NCI-H146 (cell line): Measurements from ENCODE around the gene FUT3.
"Not testable (repeated sequence)": the region's sequence is repeated elsewhere in the genome, so short reads cannot be mapped to it uniquely, and the experiment has no call there.

ENCODE experiments used
- DNase-seq: peaks from one replicate; lab custom pipeline; 2025; lab: John Stamatoyannopoulos, UW

FUT3 gene

GRCh38 chr19:5848621-5849020, 2.6 kb downstream of the FUT3 start:
- not testable (repeated sequence) for DNase-seq

- DNase-seq, result not testable (repeated sequence)
Measured at GRCh38 chr19:5847846-5848245, 3.4 kb downstream of the FUT3 start.

GRCh38 chr19:5844456-5845433, 6.5 kb downstream of the FUT3 start:
- no peak for DNase-seq

- no peak for DNase-seq
Measured at GRCh38 chr19:5843295-5843927, 7.8 kb downstream of the FUT3 start.

- DNase-seq, result not testable (repeated sequence)
Measured at GRCh38 chr19:5841735-5842111, 9.5 kb downstream of the FUT3 start.

GRCh38 chr19:5839065-5840017, 11.9 kb downstream of the FUT3 start, which contains the start of gene FUT6:
Gene FUT6 (minus strand): TSS chr19:5839702. CDS start chr19:5832567, 7,135 bp downstream.
- no peak for DNase-seq

GRCh38 chr19:5838353-5839064, 12.7 kb downstream of the FUT3 start:
- DNase-seq, result no peak

- DNase-seq, result no peak
Measured at GRCh38 chr19:5837761-5838352, 13.4 kb downstream of the FUT3 start.

- no peak for DNase-seq
Measured at GRCh38 chr19:5832527-5833216, 18.6 kb downstream of the FUT3 start.

- DNase-seq, result no peak
Measured at GRCh38 chr19:5832061-5832460, 19.2 kb downstream of the FUT3 start.

GRCh38 chr19:5831159-5831558, 20.1 kb downstream of the FUT3 start:
- DNase-seq, result no peak

- DNase-seq, result no peak
Measured at GRCh38 chr19:5829567-5830310, 21.5 kb downstream of the FUT3 start.

- DNase-seq, result peak; percentile 73
Measured at GRCh38 chr19:5828661-5829566, 22.3 kb downstream of the FUT3 start.

- peak; percentile 88 for DNase-seq
Measured at GRCh38 chr19:5827891-5828660, 23.2 kb downstream of the FUT3 start.

GRCh38 chr19:5827342-5827890, 23.8 kb downstream of the FUT3 start:
- DNase-seq, result peak; percentile 33

GRCh38 chr19:5826531-5827341, 24.5 kb downstream of the FUT3 start:
- peak; percentile 95 for DNase-seq
